Loucy (cell line): ENCODE measurements around the gene MPND.

Experiments used
- H2AFZ ChIP-seq: fragments of 200-600 bp; sonication (generic); 2 replicates; pipeline ENCODE4 v1.6.0; 2016; ENCODE audit warnings: antibody characterized with exemption, mild to moderate bottlenecking, low read length, moderate library complexity
- H3F3A ChIP-seq: fragments of 200-600 bp; 2 replicates; pipeline ENCODE4 v1.6.0; 2016; ENCODE audit warnings: antibody characterized with exemption, low read depth, mild to moderate bottlenecking
- H3K27me3 ChIP-seq: fragments of 200-600 bp; sonication (generic); 2 replicates; pipeline ENCODE4 v1.6.1; 2014; ENCODE audit warnings: low read length, mild to moderate bottlenecking; ENCODE audit not compliant: insufficient read depth, poor library complexity, severe bottlenecking
- H3K36me3 ChIP-seq: fragments of 200-600 bp; sonication (generic); 2 replicates; pipeline ENCODE4 v1.6.1; 2016; ENCODE audit warnings: low read length; ENCODE audit not compliant: insufficient read depth
- H3K4me1 ChIP-seq: fragments of 200-600 bp; sonication (generic); 2 replicates; pipeline ENCODE4 v1.5.1; 2014; ENCODE audit warnings: low read length, mild to moderate bottlenecking; ENCODE audit not compliant: insufficient read depth, poor library complexity, severe bottlenecking
- H3K4me2 ChIP-seq: fragments of 200-600 bp; sonication (generic); 2 replicates; pipeline ENCODE4 v1.6.0; 2014; ENCODE audit warnings: antibody characterized with exemption, low read length, low read depth, mild to moderate bottlenecking; ENCODE audit not compliant: poor library complexity, severe bottlenecking
- H3K4me3 ChIP-seq: fragments of 200-600 bp; sonication (generic); 2 replicates; pipeline ENCODE4 v1.5.1; 2014; ENCODE audit warnings: low read length, mild to moderate bottlenecking, mixed read lengths; ENCODE audit not compliant: poor library complexity, severe bottlenecking
- H3K79me2 ChIP-seq: fragments of 200-600 bp; sonication (generic); 2 replicates; pipeline ENCODE4 v1.6.1; 2014; ENCODE audit warnings: low read length; ENCODE audit not compliant: insufficient read depth
- H3K9ac ChIP-seq: fragments of 200-600 bp; sonication (generic); 2 replicates; pipeline ENCODE4 v1.6.0; 2014; ENCODE audit warnings: mild to moderate bottlenecking, low read depth, low read length, moderate library complexity; ENCODE audit not compliant: poor library complexity, severe bottlenecking
- H3K9me2 ChIP-seq: fragments of 200-600 bp; sonication (generic); replicated peaks from 2 replicates; pipeline ENCODE4 v1.6.1; 2016; ENCODE audit warnings: low read depth, low read length, mixed read lengths
- H3K9me3 ChIP-seq: fragments of 200-600 bp; sonication (generic); 2 replicates; pipeline ENCODE4 v1.6.1; 2014; ENCODE audit warnings: mild to moderate bottlenecking, antibody characterized with exemption, low read length, low read depth; ENCODE audit not compliant: insufficient read depth
- H4K20me1 ChIP-seq: fragments of 200-600 bp; sonication (generic); 2 replicates; pipeline ENCODE4 v1.6.0; 2014; ENCODE audit warnings: antibody characterized with exemption, low read length, mild to moderate bottlenecking; ENCODE audit not compliant: insufficient read depth, poor library complexity, severe bottlenecking
- EZH2phosphoT487 ChIP-seq: fragments of 200-600 bp; IDR thresholded peaks from 2 replicates; pipeline ENCODE4 v1.6.1; 2018; ENCODE audit warnings: antibody characterized with exemption, mild to moderate bottlenecking, moderate library complexity, borderline replicate concordance
- TF ChIP-seq, protein P1 (sequence below): fragments of 200-600 bp; sonication (generic); conservative IDR thresholded peaks from 2 replicates; pipeline ENCODE4 v1.5.1; 2014; ENCODE audit warnings: mild to moderate bottlenecking, antibody characterized with exemption, low read length

The MPND gene

DNA sequence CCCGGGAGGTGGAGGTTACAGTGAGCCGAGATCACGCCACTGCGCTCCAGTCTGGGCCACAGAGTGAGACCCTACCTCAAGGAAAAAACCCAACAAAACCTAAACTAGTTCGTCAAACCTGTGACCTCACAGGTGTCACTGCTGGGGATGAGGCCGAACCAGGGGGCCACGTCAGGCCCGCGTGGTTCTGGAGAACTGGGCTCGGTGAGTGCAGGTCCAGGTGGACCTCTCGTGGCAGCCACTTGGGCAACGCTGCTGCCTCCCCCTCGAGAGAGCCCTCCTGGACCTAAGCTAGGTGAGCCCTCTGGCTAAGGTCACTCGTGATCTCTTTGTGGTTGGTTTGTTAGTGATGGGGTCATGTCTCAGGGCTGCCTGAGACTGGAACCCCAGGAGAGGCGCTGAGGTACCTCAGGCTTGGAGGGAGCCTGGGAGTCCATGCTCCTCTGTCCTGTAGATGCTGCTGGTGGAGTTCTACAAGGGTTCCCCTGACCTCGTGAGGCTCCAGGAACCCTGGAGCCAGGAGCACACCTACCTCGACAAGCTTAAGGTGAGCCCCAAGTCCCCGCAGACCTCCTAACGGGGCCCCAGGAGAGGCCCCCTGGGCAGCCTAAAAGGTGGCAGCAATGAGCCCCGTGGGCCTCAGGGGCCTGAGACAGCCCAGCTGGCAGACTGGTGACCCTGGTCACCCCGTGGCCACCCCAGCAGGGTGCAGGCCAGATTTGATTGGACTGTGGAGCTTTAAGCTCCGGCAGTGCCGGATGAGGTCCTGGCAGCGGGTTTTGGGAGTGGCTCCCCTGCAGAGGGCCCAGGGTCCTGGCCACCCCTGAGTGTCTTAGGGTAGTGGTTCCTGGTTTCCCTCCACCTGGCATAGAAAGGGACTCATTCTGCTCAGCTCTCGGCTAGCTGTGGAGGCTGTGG lies 15.6 kb downstream of the MPND start:
- TF ChIP-seq, protein P1, sequence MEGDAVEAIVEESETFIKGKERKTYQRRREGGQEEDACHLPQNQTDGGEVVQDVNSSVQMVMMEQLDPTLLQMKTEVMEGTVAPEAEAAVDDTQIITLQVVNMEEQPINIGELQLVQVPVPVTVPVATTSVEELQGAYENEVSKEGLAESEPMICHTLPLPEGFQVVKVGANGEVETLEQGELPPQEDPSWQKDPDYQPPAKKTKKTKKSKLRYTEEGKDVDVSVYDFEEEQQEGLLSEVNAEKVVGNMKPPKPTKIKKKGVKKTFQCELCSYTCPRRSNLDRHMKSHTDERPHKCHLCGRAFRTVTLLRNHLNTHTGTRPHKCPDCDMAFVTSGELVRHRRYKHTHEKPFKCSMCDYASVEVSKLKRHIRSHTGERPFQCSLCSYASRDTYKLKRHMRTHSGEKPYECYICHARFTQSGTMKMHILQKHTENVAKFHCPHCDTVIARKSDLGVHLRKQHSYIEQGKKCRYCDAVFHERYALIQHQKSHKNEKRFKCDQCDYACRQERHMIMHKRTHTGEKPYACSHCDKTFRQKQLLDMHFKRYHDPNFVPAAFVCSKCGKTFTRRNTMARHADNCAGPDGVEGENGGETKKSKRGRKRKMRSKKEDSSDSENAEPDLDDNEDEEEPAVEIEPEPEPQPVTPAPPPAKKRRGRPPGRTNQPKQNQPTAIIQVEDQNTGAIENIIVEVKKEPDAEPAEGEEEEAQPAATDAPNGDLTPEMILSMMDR, result no peak
- no peak for TF ChIP-seq EZH2phosphoT487
- no peak overlapping the region for H3K9ac ChIP-seq
- no peaks in the 10 kb centered on the region for H4K20me1 ChIP-seq
- H3K27me3 ChIP-seq, result no peaks in the 10 kb centered on the region
- no peak overlapping the region for H3K4me2 ChIP-seq
- H2AFZ ChIP-seq, result no peak overlapping the region
- no peaks in the 10 kb centered on the region for H3K79me2 ChIP-seq
- H3K9me2 ChIP-seq, result no peaks in the 10 kb centered on the region
- peaks cover 49% of the 10 kb centered on the region; the same call in 1 of the 2 replicates for H3K36me3 ChIP-seq
- no peaks in the 10 kb centered on the region for H3F3A ChIP-seq
- H3K9me3 ChIP-seq, result no peaks in the 10 kb centered on the region
- H3K4me1 ChIP-seq, result no peaks in the 10 kb centered on the region
- H3K4me3 ChIP-seq, result no peak overlapping the region

DNA sequence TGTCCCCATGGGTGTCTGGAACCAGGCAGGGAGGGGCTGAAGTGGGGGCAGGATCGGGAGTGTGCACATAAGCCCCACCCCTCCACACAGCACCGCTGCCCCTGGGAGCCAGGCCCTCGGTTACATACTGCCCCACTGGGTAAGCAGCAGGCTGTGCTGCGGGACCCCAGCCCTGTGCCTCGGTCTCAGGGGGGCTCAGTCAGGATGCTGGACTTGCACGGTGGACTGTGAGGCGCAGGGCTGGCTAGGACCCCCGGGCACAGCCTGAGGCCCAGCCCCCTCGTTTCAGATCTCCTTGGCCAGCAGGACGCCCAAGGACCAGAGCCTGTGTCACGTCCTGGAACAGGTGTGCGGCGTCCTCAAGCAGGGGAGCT lies 16.3 kb downstream of the MPND start:
- Histone ChIP-seq H3K9me2 (no peaks in the 10 kb centered on the region), H3K4me2 (no peak overlapping the region), H3K9me3 (no peaks in the 10 kb centered on the region), H3K9ac (no peak overlapping the region), H3K4me3 (no peak overlapping the region), H3K36me3 (peaks cover 53% of the 10 kb centered on the region; the same call in 1 of the 2 replicates), H3K27me3 (no peaks in the 10 kb centered on the region), H3F3A (no peaks in the 10 kb centered on the region), H3K79me2 (no peaks in the 10 kb centered on the region), H4K20me1 (no peaks in the 10 kb centered on the region), H3K4me1 (no peaks in the 10 kb centered on the region), H2AFZ (no peak overlapping the region)
- TF ChIP-seq, protein P1, result no peak
- TF ChIP-seq EZH2phosphoT487, result no peak

DNA sequence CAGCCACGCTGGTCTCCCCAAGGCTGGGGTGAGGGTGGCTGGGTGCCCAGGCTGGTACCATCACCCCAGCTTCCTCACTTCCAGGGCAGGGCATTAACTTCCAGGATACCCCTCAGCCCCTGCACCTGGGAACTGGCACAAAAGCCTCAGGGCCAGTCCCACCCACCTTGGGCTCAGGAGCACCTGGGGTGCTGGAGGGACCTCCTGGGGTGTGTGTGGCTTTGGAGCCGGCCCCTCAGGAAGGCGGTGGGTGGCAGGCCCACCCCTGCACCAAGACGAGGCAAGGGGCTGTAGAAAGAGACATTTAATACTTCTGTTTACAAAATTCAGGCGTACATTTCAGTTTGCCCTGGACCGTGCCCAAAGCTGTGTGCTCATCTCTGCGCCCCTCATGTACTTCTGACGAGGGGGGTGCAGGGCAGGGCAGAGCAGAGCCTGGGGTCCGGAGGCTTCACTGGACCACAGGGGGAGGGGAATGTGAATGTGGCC lies 16.8 kb downstream of the MPND start:
- Histone ChIP-seq H2AFZ (no peak overlapping the region), H3K4me2 (no peak overlapping the region), H3K9me3 (no peaks in the 10 kb centered on the region), H3K9ac (no peak overlapping the region), H3K36me3 (peaks cover 56% of the 10 kb centered on the region; the same call in 1 of the 2 replicates), H3K79me2 (no peaks in the 10 kb centered on the region), H4K20me1 (no peaks in the 10 kb centered on the region), H3K27me3 (no peaks in the 10 kb centered on the region), H3K4me1 (no peaks in the 10 kb centered on the region), H3K9me2 (no peaks in the 10 kb centered on the region), H3K4me3 (no peak overlapping the region), H3F3A (no peaks in the 10 kb centered on the region)
- TF ChIP-seq, protein P1, result no peak
- no peak for TF ChIP-seq EZH2phosphoT487
